ENCODE results near the gene MBP.

DNA sequence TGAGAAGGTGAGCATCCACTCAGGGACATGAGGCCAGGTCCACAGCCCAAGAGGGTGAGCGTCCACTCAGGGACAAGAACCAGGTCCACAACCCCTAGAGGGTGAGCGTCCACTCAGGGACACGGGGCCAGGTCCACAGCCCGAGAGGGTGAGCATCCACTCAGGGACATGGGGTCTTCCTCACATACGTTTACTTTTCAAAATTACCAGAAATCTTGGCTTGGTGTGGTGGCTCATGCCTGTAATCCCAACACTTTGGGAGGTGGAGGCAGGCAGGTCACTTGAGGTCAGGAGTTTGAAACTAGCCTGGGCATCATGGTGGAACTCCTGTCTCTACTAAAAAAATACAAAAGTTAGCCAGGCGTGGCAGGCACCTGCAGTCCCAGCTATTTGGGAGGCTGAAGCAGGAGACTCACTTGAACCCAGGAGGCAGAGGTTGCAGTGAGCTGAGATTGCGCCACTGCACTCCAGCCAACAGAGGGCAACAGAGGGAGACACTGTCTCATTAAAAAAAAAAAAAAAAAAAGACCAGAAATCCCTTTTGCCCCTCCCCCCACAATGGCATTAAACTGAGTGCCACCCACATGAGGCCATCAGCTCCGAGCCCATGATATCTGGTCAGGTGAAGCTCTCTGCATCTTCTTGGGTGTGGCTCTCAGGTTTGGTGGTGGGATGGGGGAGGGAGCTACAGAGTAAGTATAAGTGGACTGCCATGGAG is 9.0 kb upstream of the MBP start:
- TF ChIP-seq, protein P1, sequence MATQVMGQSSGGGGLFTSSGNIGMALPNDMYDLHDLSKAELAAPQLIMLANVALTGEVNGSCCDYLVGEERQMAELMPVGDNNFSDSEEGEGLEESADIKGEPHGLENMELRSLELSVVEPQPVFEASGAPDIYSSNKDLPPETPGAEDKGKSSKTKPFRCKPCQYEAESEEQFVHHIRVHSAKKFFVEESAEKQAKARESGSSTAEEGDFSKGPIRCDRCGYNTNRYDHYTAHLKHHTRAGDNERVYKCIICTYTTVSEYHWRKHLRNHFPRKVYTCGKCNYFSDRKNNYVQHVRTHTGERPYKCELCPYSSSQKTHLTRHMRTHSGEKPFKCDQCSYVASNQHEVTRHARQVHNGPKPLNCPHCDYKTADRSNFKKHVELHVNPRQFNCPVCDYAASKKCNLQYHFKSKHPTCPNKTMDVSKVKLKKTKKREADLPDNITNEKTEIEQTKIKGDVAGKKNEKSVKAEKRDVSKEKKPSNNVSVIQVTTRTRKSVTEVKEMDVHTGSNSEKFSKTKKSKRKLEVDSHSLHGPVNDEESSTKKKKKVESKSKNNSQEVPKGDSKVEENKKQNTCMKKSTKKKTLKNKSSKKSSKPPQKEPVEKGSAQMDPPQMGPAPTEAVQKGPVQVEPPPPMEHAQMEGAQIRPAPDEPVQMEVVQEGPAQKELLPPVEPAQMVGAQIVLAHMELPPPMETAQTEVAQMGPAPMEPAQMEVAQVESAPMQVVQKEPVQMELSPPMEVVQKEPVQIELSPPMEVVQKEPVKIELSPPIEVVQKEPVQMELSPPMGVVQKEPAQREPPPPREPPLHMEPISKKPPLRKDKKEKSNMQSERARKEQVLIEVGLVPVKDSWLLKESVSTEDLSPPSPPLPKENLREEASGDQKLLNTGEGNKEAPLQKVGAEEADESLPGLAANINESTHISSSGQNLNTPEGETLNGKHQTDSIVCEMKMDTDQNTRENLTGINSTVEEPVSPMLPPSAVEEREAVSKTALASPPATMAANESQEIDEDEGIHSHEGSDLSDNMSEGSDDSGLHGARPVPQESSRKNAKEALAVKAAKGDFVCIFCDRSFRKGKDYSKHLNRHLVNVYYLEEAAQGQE (IDR thresholded peaks at IDR 0.05; ENCODE audit: borderline replicate concordance): no peak
- TF ChIP-seq, protein P2, sequence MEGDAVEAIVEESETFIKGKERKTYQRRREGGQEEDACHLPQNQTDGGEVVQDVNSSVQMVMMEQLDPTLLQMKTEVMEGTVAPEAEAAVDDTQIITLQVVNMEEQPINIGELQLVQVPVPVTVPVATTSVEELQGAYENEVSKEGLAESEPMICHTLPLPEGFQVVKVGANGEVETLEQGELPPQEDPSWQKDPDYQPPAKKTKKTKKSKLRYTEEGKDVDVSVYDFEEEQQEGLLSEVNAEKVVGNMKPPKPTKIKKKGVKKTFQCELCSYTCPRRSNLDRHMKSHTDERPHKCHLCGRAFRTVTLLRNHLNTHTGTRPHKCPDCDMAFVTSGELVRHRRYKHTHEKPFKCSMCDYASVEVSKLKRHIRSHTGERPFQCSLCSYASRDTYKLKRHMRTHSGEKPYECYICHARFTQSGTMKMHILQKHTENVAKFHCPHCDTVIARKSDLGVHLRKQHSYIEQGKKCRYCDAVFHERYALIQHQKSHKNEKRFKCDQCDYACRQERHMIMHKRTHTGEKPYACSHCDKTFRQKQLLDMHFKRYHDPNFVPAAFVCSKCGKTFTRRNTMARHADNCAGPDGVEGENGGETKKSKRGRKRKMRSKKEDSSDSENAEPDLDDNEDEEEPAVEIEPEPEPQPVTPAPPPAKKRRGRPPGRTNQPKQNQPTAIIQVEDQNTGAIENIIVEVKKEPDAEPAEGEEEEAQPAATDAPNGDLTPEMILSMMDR (IDR thresholded peaks at IDR 0.05; ENCODE audit: poor library complexity, severe bottlenecking): no peak
- TF ChIP-seq TAF1 (IDR thresholded peaks at IDR 0.05; ENCODE audit: low read depth): no peak
- no peak for TF ChIP-seq EZH2 (IDR thresholded peaks at IDR 0.05; ENCODE audit: borderline replicate concordance, insufficient read depth, low read length, poor library complexity, severe bottlenecking)
- TF ChIP-seq SMC3 (conservative IDR thresholded peaks at IDR 0.05; ENCODE audit: poor library complexity): no peak
- TF ChIP-seq RAD21 (conservative IDR thresholded peaks at IDR 0.05): no peak
- TF ChIP-seq POLR2AphosphoS5 (IDR thresholded peaks at IDR 0.05): no peak
- TF ChIP-seq MXI1 (conservative IDR thresholded peaks at IDR 0.05; ENCODE audit: poor library complexity, severe bottlenecking): no peak

Measured in neural cell (in vitro differentiated cells).